Occipital lobe (tissue), 2 donors: ENCODE measurements around the gene VPS13D. TPM values are rescaled to one million over a fixed set of nuclear protein-coding genes. Genes with fewer than 3 reads are reported as not detected.

Experiments
- DNase-seq: peaks from one replicate; lab custom pipeline; 2025; lab: John Stamatoyannopoulos, UW
- total RNA-seq: library from RNA; depleted of rRNA; stranded (reverse); fragments of >200 nt; gene quantifications from one replicate; pipeline ENCODE4 v1.2.3, GENCODE V29; 2014

The VPS13D gene
- total RNA-seq, 1 donor from 2014 or later: 42.0 TPM

GRCh38 chr1:12547586-12548225 lies 317.9 kb downstream of the VPS13D start:
- DNase-seq: no peak

DNA sequence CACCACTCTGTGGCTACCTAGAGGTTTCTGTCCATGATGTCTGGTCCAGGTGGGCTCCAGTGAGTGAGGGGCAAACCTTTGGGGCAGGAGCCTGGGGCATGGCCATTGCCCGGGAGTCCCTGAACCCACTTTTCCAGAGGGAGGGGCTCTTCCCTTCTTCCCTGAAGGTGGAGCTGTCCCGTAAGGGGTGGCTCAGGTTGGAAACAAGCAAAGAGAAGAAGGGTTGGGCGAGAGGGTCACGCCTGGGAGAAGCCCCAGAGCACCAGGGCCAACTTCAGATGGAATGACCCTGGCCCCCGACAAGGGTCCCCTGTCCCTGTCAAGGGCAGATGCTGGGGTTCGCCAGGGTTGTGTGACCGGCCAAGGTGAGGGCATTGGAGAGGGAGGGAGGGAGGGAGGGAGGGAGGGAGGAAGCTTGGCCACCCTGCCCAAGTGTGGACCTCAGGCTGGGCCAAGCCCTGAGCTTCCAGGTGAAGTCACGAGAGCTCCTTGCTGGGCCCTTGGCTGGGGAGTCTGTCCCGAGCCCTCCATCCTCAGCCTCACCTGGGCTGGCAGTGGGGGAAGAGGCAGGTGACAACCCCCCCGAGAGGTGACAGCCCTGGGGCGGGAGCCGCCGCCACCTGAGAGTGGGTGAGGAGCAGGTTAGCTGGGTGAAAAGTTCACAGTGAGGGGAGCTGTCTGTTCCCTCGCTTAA lies 318.6 kb downstream of the VPS13D start:
- DNase-seq: no peak

GRCh38 chr1:12548973-12549459 lies 319.2 kb downstream of the VPS13D start:
- no peak for DNase-seq

DNA sequence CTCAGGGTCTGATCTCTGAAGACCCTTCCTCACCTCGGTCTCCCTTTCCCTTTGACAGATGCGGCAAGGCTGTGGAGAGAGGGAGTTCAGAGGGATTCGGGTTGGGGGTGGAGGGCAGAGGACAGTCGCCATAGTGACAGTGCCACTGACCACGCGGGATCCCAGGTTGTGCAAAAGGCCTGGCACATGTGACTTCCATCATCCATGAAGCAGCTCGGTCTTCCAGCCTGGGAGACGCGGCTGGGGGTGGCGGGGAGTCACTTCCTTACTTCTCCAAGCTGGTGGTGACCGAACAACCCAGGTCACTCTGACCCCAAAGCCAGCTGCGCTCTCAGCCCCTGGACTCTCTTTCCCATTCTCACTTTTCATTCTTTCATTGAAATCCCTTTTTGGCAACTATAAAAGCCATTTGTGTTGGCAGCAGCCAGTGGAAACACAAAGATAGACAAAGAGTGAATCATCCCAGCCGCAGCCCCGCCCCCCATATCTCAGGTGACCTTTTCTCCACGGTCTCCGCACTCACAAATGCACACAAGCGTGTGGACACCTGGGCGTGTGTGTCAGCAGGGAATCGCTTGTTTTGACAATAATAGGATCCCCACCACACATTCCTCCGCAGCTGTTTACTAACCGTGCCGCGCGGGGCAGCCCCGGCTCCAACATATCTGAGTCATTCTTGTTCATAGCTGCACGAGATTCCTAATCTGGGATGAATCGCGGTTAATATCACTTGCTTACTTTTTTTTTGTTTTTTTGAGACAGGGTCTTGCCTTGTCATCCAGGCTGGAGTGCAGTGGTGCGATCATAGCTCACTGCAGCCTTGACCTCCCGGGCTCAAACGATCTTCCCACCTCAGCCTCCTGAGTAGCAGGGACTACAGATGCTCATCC lies 319.9 kb downstream of the VPS13D start:
- DNase-seq: peak; percentile 24

DNA sequence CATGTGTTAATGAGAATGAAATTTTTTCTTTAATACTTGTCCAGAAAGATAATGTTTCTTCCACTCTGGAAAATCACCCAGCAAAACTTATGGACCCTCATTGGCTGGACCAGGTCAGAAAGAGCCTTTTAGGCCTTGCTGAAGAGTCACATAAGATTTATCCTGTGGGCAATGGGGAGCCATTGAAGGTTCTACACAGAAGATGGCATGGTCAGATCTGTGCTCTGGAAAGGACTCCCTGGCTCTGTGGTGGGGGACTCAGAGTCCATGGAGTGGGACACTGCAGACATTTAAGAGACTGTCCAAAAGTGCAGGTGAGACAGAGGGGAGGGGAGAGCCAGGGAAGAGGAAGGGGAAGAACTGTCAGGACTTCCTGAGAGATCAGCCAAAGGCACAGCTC lies 321.8 kb downstream of the VPS13D start:
- DNase-seq: no peak

DNA sequence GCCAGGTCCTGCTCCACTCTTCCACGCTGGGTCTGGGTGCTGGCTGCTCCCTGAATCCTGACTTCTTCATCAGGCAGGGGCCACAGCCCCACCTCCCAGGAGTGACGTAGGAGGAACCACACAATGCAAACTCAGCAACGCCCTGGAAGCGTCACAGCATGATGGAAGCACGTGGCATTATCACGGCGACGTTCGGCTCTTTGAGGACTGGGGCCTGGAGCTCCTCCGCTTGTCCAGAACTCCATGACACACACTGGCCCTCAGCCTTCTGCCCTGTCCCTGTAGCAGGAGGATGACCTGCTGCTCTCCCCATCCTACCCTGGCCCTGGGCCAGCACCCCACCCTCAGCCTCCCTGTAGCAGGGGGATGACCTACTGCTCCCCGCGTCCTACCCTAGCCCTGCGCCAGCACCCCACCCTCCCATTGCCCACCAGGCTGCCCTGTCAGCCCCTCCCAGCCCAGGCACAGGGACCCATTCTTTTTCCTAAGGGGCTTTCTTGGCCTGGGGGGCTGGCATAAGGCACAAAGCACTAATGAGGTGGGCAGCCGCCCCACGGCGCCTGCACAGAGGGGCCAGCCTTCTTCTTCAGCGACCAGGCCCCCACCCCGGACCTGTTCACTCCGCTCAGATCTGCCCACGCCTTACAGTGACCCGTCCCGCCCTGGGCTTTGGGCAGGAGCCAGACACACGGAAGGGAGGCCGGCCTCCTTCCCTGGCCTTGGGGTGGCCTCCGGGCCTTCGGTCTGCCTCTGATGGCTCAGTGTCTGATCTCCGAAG lies 322.5 kb downstream of the VPS13D start:
- no peak for DNase-seq

DNA sequence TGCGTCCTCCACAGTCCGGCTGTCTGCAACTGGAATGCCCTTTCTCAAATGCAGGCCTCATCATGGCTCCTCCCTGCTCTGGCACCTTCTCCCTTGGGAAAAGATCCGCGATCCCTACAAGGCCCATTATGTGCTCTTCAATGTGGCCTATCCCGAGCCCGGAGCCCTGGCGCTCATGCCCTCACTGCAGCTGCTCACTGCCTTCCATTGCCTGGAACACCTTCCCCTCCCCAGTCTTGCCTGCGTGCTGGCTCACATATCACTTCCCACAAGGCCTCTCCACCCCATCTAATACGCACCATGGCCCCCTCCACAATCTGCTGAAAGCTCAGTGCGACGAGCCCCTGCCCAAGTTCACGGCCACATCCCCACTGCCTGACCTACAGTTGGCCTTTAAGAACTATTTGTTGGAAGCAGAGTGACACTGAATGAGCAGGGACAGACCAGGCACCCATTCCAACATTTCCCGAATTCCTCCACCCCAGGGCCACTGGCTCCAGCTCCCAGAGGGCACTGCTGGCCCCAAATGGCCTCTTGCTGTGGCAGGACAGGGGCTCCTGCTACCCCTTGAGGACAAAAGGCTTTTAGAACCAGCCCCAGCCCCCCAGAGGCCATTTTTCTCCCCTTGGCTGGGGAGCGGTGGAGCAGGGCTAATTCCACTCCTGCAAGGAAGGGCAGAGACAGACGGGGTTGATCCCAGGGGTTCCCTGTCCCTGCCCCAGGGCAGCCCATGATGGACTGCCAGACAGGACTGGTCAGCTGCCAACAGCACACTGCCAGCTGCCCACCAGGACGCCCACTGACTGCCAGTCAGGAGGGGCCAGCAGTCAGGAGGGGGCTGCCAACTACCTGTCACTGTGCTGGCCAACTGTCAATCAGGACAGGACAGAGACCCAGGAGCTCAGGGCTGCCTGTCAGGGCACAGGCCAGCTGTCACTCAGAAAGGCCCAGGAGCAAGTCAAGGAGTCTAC lies 323.4 kb downstream of the VPS13D start:
- no peak for DNase-seq

DNA sequence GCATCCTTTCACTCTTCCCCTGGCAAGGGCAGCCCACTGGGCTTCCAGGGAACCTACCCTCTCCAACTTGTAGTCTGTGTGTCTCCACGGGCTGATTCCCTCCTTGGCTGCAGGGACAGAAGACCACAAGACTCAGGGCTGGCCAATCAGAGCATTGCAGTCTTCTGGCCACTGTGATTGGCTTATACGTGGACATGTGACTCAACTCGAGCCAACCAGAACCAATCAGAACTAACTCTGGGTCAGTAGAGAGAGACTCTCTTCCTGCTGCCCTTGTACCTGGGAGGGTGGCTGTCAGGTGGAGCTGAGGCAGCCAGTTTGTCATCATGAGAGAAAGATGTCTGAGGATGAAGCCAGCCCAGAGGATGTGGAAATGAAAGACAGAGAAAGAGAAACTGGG lies 324.1 kb downstream of the VPS13D start:
- DNase-seq: no peak

GRCh38 chr1:12554521-12555305 lies 324.9 kb downstream of the VPS13D start:
- no peak for DNase-seq

DNA sequence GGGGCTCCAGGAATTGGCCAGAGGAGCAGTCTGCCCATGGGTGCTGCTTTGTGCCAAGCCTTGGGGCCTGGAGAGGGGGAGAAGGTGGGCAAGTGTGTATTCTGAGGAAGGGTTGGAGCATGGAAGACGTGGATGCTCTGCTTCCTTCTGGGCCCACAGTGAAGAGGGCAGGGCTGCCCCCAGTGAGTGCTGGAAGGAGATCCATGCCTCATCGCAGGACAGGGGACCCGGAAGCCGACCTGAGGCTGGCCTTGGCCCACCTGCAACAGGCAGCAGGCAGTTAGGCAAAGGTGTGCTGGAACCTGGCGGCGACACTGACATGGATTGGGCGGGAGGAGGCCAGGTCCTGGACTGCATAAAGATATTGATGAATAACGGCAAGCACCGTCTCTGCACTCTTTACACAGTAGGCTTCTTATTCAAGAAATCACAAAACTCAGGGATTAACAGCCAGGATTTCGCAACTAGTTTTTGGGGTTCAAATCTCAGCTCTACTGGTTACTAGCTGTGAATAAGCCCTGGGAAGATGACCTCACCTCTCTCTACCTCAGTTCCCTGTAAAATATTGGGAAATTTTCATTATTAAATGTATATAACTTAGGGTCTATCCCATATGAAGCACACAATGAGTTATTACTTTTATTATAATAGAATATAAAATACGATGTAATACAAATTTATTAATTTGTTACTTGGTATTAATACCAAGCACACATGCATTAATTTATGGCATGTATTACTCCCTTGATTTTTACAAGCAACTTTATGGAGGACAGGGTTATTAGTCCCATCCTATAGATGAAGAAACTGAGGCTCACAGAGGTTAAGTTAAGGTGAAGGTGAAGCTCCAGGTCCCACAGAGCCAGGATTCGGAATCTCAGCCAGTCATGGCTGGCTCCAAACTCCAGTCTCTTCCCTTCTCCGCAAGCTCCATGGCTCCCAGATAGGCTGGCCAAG lies 325.9 kb downstream of the VPS13D start:
- DNase-seq: no peak

DNA sequence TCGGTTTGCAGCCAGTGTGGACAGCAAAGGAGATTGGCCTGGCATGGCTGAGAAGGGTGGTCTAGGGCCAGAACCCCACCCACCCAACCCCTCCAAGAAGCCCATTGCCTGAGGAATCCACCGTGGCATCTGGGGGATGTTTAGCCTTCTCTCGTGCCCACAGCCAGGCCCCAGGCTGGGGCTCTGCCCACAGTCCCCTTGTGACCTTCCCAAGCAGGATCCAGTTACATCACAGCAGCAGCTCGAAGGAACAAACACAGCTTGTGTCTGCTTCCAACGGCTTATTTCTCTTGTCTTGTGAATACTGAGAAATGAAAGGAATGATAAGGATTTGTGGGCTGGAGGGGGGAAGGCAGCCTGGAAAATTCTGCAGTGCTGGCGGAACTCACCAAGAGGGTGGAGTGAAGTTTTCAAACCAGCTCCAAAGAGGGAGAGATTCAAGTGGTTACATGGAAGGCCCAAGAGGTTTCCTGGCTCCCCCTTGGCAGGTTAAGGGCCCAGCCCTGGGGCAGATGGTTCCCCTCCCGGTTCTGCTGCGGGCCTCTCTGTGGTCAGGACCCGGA lies 326.6 kb downstream of the VPS13D start:
- DNase-seq: no peak

GRCh38 chr1:12556957-12557935 lies 327.4 kb downstream of the VPS13D start:
- DNase-seq: no peak

DNA sequence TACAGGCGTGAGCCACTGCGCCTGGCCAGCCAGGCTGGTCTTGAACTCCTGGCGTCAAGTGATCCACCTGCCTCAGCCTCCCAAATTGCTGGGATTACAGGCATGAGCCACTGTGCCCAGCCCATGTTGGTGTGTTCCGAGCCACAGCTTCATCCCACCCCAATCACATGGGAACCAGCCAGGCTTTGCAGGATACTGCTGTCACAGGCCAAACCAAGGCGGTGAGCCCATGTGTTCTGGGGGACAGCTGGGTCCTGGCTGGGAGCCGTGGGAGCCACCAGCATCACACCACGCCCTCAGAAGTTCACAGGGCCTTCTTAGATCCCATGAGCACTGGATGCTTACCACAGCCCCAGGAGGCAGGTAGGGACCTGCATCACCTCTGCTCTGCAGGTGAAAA lies 331.3 kb downstream of the VPS13D start:
- no peak for DNase-seq
